Right atrium auricular region (tissue), 2 donors: Measurements from ENCODE around the gene YPEL2. TPM values are rescaled to one million over a fixed set of nuclear protein-coding genes. Genes with fewer than 3 reads are reported as not detected.
"Not testable (repeated sequence)": the region's sequence is repeated elsewhere in the genome, so short reads cannot be mapped to it uniquely, and the experiment has no call there.

Source experiments
- DNase-seq: peaks from one replicate; pipeline ENCODE4 v3.0.0-alpha.2; 2019; ENCODE audit warnings: low spot score
- H3K27ac ChIP-seq, 2 donors: fragments of 200-600 bp; sonication (generic); 1 replicate in 1 of 2; 2 replicates in 1 of 2; pipeline ENCODE4 v1.5.1; 2016 to 2019
- H3K27me3 ChIP-seq, 2 donors: fragments of 200-600 bp; sonication (generic); one replicate each; pipeline versions ENCODE4 v1.5.1 to v1.6.0; 2017 to 2019
- H3K36me3 ChIP-seq: fragments of 200-600 bp; sonication (generic); one replicate; pipeline ENCODE4 v1.5.1; 2016
- H3K4me1 ChIP-seq, 2 donors: fragments of 200-600 bp; sonication (generic); one replicate each; pipeline versions ENCODE4 v1.5.1 to v1.6.0; 2017 to 2019
- H3K4me3 ChIP-seq, 2 donors: fragments of 200-600 bp; sonication (generic); 1 replicate in 1 of 2; 2 replicates in 1 of 2; pipeline ENCODE4 v1.5.1; 2017 to 2019; ENCODE audit warnings: mild to moderate bottlenecking in 1 of 2, moderate library complexity in 1 of 2
- H3K9me3 ChIP-seq, 2 donors: fragments of 200-600 bp; sonication (generic); one replicate each; pipeline ENCODE4 v1.5.1; 2019
- total RNA-seq, 2 donors: library from RNA; depleted of rRNA; stranded (reverse); fragments of >200 nt; gene quantifications; one replicate each; pipeline ENCODE4 v1.1.0, GENCODE V29; 2016
- TF ChIP-seq, protein P1 (sequence below), 2 donors: fragments of 200-600 bp; sonication (generic); IDR thresholded peaks; one replicate each; pipeline ENCODE4 v1.5.1; 2019; ENCODE audit warnings: antibody characterized with exemption in 2 of 2

Gene YPEL2
- total RNA-seq, 2 donors from 2014 or later = 28.3 to 34.1 TPM

DNA sequence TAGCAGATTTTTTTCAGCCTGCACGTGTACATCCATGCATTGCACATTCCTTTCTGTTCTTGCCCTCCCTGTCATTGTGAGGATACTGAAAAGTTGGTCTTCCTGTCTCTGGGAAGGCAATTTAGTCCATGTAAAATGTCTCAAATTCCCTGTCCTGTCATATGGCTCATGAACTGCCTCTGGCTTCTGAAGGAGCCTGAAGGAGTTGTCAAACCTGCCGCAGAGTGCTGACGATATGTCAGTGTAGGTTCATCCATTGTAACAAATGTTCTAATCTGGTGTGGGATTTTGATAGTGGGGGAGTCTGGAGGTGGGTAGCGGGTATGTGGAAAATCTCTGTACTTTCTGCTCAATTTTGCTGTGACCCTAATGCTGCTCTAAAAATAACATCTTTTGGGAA is 59.6 kb downstream of the YPEL2 start:
- TF ChIP-seq, protein P1, sequence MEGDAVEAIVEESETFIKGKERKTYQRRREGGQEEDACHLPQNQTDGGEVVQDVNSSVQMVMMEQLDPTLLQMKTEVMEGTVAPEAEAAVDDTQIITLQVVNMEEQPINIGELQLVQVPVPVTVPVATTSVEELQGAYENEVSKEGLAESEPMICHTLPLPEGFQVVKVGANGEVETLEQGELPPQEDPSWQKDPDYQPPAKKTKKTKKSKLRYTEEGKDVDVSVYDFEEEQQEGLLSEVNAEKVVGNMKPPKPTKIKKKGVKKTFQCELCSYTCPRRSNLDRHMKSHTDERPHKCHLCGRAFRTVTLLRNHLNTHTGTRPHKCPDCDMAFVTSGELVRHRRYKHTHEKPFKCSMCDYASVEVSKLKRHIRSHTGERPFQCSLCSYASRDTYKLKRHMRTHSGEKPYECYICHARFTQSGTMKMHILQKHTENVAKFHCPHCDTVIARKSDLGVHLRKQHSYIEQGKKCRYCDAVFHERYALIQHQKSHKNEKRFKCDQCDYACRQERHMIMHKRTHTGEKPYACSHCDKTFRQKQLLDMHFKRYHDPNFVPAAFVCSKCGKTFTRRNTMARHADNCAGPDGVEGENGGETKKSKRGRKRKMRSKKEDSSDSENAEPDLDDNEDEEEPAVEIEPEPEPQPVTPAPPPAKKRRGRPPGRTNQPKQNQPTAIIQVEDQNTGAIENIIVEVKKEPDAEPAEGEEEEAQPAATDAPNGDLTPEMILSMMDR (IDR thresholded peaks at IDR 0.05) = no peak
- H3K9me3 ChIP-seq = no peaks in the 10 kb centered on the region
- peak overlapping the region in 1 of 2 donors; percentile 29 for H3K27ac ChIP-seq
- DNase-seq = no peak
- H3K36me3 ChIP-seq = peaks cover 40% of the 10 kb centered on the region
- H3K4me1 ChIP-seq = peaks cover 0 to 48% of the 10 kb centered on the region in 2 donors
- H3K27me3 ChIP-seq = no peaks in the 10 kb centered on the region
- no peak overlapping the region for H3K4me3 ChIP-seq

DNA sequence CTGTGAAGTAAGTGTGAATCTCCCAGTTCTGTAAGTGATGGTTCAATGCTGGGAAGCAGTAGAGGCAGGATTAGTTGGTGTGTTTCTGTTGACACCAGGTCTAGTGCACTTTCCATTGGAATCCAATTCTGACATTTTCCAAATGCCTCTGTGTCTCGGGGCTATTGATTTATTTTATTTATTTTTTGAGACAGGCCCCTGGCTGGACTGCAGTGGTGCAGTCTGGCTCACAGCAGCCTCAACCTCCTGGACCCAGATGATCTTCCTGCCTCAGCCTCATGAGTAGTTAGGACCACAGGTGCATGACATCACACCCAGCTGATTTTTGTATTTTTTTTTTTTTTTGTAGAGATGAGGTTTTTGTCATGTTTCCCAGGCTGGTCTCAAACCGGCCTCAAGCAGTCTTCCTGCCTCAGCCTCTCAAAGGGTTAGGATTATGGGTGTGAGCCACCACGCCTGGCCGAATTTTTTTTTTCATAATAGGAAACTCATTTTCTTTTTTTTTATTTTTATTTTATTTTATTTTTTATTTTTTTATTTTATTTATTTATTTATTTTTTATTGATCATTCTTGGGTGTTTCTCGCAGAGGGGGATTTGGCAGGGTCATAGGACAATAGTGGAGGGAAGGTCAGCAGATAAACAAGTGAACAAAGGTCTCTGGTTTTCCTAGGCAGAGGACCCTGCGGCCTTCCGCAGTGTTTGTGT is 61.7 kb downstream of the YPEL2 start:
- Histone ChIP-seq H3K4me1 (peaks cover 0 to 38% of the 10 kb centered on the region in 2 donors), H3K27ac (peak overlapping the region; percentile 25 to 53), H3K4me3 (no peak overlapping the region), H3K27me3 (no peaks in the 10 kb centered on the region), H3K9me3 (no peaks in the 10 kb centered on the region), H3K36me3 (peaks cover 59% of the 10 kb centered on the region)
- no peak for DNase-seq
- TF ChIP-seq, protein P1 (IDR thresholded peaks at IDR 0.05) = no peak

- Histone ChIP-seq H3K36me3 (peaks cover 66% of the 10 kb centered on the region), H3K27ac (peak overlapping the region; percentile 31 to 70), H3K4me1 (peaks cover 0 to 30% of the 10 kb centered on the region in 2 donors)
- not testable (repeated sequence) for H3K9me3 ChIP-seq, DNase-seq, H3K27me3 ChIP-seq, H3K4me3 ChIP-seq
Measured at GRCh38 chr17:59393742-59394410, 62.4 kb downstream of the YPEL2 start.

- Histone ChIP-seq H3K27ac (peak overlapping the region in 1 of 2 donors; percentile 38), H3K9me3 (no peaks in the 10 kb centered on the region), H3K36me3 (peaks cover 52% of the 10 kb centered on the region), H3K4me3 (no peak overlapping the region), H3K27me3 (no peaks in the 10 kb centered on the region), H3K4me1 (peaks cover 0 to 25% of the 10 kb centered on the region in 2 donors)
- TF ChIP-seq, protein P1 (IDR thresholded peaks at IDR 0.05) = no peak
- DNase-seq = no peak
Measured at GRCh38 chr17:59396134-59396826, 64.8 kb downstream of the YPEL2 start.

- TF ChIP-seq, protein P1 (IDR thresholded peaks at IDR 0.05) = no peak
- Histone ChIP-seq H3K27me3 (no peaks in the 10 kb centered on the region), H3K27ac (peak overlapping the region; percentile 7 to 38), H3K9me3 (no peaks in the 10 kb centered on the region), H3K4me1 (peaks cover 0 to 26% of the 10 kb centered on the region in 2 donors), H3K36me3 (peaks cover 48% of the 10 kb centered on the region), H3K4me3 (no peak overlapping the region)
- no peak for DNase-seq
Measured at GRCh38 chr17:59397316-59398073, 66.0 kb downstream of the YPEL2 start.
